ENCODE results near the gene PIP5K1B.

DNA sequence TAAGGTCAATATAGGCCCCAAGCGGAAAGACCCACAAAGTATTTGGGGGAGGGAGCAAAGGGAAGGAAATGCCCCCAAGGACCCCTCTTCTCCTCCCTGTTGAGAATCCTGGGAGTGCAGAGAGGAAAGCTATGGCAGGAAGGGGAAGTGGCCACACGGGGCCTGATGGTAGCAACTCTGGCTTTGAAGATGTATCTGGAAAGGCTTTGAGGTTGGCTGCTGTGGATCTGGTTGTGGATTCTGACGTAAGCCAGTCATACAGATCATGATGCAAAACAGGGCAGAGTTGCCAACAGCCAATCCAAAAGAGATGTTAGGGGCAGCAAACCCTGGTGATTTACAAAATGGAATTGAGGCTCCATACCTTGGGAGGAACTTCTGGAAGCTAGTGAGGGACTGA lies 200.1 kb downstream of the PIP5K1B start:
- TF ChIP-seq, protein P1, sequence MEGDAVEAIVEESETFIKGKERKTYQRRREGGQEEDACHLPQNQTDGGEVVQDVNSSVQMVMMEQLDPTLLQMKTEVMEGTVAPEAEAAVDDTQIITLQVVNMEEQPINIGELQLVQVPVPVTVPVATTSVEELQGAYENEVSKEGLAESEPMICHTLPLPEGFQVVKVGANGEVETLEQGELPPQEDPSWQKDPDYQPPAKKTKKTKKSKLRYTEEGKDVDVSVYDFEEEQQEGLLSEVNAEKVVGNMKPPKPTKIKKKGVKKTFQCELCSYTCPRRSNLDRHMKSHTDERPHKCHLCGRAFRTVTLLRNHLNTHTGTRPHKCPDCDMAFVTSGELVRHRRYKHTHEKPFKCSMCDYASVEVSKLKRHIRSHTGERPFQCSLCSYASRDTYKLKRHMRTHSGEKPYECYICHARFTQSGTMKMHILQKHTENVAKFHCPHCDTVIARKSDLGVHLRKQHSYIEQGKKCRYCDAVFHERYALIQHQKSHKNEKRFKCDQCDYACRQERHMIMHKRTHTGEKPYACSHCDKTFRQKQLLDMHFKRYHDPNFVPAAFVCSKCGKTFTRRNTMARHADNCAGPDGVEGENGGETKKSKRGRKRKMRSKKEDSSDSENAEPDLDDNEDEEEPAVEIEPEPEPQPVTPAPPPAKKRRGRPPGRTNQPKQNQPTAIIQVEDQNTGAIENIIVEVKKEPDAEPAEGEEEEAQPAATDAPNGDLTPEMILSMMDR (conservative IDR thresholded peaks at IDR 0.05 in 1 of 2, IDR thresholded peaks at IDR 0.05 in 1 of 2; ENCODE audit: low read depth in 1 of 2, low read length in 2 of 2) = no peak
- TF ChIP-seq EZH2 (IDR thresholded peaks at IDR 0.05; ENCODE audit: low read length, missing control alignments) = no peak

Data from fibroblast of lung (primary cell).